ENCODE measurements around the gene MYO1E.
"Not testable (repeated sequence)": the region's sequence is repeated elsewhere in the genome, so short reads cannot be mapped to it uniquely, and the experiment has no call there.

MYO1E gene

GRCh38 chr15:59290295-59291212 lies 82.1 kb downstream of the MYO1E start:
- no peak for DNase-seq

GRCh38 chr15:59289574-59289973 lies 83.1 kb downstream of the MYO1E start:
- DNase-seq: no peak

GRCh38 chr15:59283717-59284391 lies 88.8 kb downstream of the MYO1E start:
- DNase-seq: no peak

GRCh38 chr15:59282515-59283337 lies 89.9 kb downstream of the MYO1E start:
- DNase-seq: no peak

- DNase-seq: no peak
These were observed 91.0 kb downstream of the MYO1E start for GRCh38 chr15:59281699-59282098.

GRCh38 chr15:59280855-59281254 lies 91.8 kb downstream of the MYO1E start:
- no peak for DNase-seq

GRCh38 chr15:59280292-59280691 lies 92.4 kb downstream of the MYO1E start:
- DNase-seq: not testable (repeated sequence)

GRCh38 chr15:59279023-59279422 lies 93.6 kb downstream of the MYO1E start:
- DNase-seq: no peak

- DNase-seq: no peak
These were observed 94.6 kb downstream of the MYO1E start for GRCh38 chr15:59278120-59278519.

- no peak for DNase-seq
These were observed 96.2 kb downstream of the MYO1E start for GRCh38 chr15:59276225-59277178.

- DNase-seq: no peak
These were observed 98.3 kb downstream of the MYO1E start for GRCh38 chr15:59274126-59274970.

GRCh38 chr15:59273234-59273633 lies 99.4 kb downstream of the MYO1E start:
- DNase-seq: no peak

- no peak for DNase-seq
These were observed 101.0 kb downstream of the MYO1E start for GRCh38 chr15:59271595-59272201.

- DNase-seq: no peak
These were observed 103.7 kb downstream of the MYO1E start for GRCh38 chr15:59268852-59269407.

GRCh38 chr15:59268168-59268851 lies 104.4 kb downstream of the MYO1E start:
- DNase-seq: no peak

- DNase-seq: no peak
These were observed 106.6 kb downstream of the MYO1E start for GRCh38 chr15:59266028-59266427.

GRCh38 chr15:59262316-59262715 lies 110.4 kb downstream of the MYO1E start:
- DNase-seq: no peak

- no peak for DNase-seq
These were observed 112.6 kb downstream of the MYO1E start for GRCh38 chr15:59260090-59260489.

- DNase-seq: no peak
These were observed 113.3 kb downstream of the MYO1E start for GRCh38 chr15:59259137-59259943.

All from COR-L47 (cell line).